GM20431 (cell line): Measurements from ENCODE around the gene KCNJ3.

Experiments
- in situ Hi-C: fragments of 300-500 bp; cut with MseI, MboI; formaldehyde crosslinking; loops from one replicate; pipeline ENCODE4 v1.15.0; 2020; ENCODE audit warnings: low sequenced_read_pairs; ENCODE audit not compliant: unreplicated experiment

The KCNJ3 gene

GRCh38 chr2:154698296-154698720 is at the start of gene KCNJ3:
KCNJ3 (plus strand) TSS chr2:154698695; CDS start chr2:154698776, 81 bp downstream.
- in situ Hi-C loops, result no loop called here

- in situ Hi-C loops, result no loop called here
Measured at GRCh38 chr2:154655499-154655898, 43.0 kb upstream of the KCNJ3 start.

- in situ Hi-C loops, result no loop called here
Measured at GRCh38 chr2:154658854-154659253, 39.6 kb upstream of the KCNJ3 start.

- in situ Hi-C loops, result no loop called here
Measured at GRCh38 chr2:154664248-154664647, 34.2 kb upstream of the KCNJ3 start.

GRCh38 chr2:154670083-154670482 is 28.4 kb upstream of the KCNJ3 start:
- in situ Hi-C loops, result no loop called here

- in situ Hi-C loops, result no loop called here
Measured at GRCh38 chr2:154673694-154674093, 24.8 kb upstream of the KCNJ3 start.

- in situ Hi-C loops, result no loop called here
Measured at GRCh38 chr2:154677401-154677800, 21.1 kb upstream of the KCNJ3 start.

GRCh38 chr2:154681741-154682140 is 16.8 kb upstream of the KCNJ3 start:
- in situ Hi-C loops, result no loop called here

- in situ Hi-C loops, result no loop called here
Measured at GRCh38 chr2:154686162-154686561, 12.3 kb upstream of the KCNJ3 start.

GRCh38 chr2:154688373-154688772 is 10.1 kb upstream of the KCNJ3 start:
- in situ Hi-C loops, result no loop called here

GRCh38 chr2:154689158-154689557 is 9.3 kb upstream of the KCNJ3 start:
- in situ Hi-C loops, result no loop called here

GRCh38 chr2:154692927-154693326 is 5.6 kb upstream of the KCNJ3 start:
- in situ Hi-C loops, result no loop called here

- in situ Hi-C loops, result no loop called here
Measured at GRCh38 chr2:154693741-154694340, 4.7 kb upstream of the KCNJ3 start.

GRCh38 chr2:154694881-154695280 is 3.6 kb upstream of the KCNJ3 start:
- in situ Hi-C loops, result no loop called here

- in situ Hi-C loops, result no loop called here
Measured at GRCh38 chr2:154696369-154696768, 2.1 kb upstream of the KCNJ3 start.

GRCh38 chr2:154696810-154697417 is 1.6 kb upstream of the KCNJ3 start:
- in situ Hi-C loops, result no loop called here

GRCh38 chr2:154697418-154698252 is 860 bp upstream of the KCNJ3 start:
- in situ Hi-C loops, result no loop called here

GRCh38 chr2:154698721-154699574 is 453 bp downstream of the KCNJ3 start:
- in situ Hi-C loops, result no loop called here

- in situ Hi-C loops, result no loop called here
Measured at GRCh38 chr2:154699575-154699930, 1.1 kb downstream of the KCNJ3 start.

- in situ Hi-C loops, result no loop called here
Measured at GRCh38 chr2:154700136-154700535, 1.6 kb downstream of the KCNJ3 start.
